ENCODE results near the gene WDR64. TPM values are rescaled to one million over a fixed set of nuclear protein-coding genes. Genes with fewer than 3 reads are reported as not detected.

Gene WDR64
- polyA plus RNA-seq (2013): 0.72 and 0.86 TPM in 2 replicates

- H3K4me1 ChIP-seq (ENCODE audit: control insufficient read depth in 1 of 2, insufficient read depth in 2 of 2, low read length in 2 of 2): no peaks in the 10 kb centered on the region
- no peak within 1 kb of the TSS for H3K4me2 ChIP-seq (ENCODE audit: low read length)
These were observed at the start of gene WDR64 for GRCh38 chr1:241652012-241652411. TSS of gene WDR64 (plus strand) at chr1:241652281. CDS start at chr1:241652485, 204 bp downstream.

GRCh38 chr1:241603731-241604245, 48.3 kb upstream of the WDR64 start:
- Histone ChIP-seq H3K79me1 (ENCODE audit: low read length) (no peaks in the 10 kb centered on the region), H2BK12ac (ENCODE audit: low read length) (no peak overlapping the region), H3K23ac (ENCODE audit: low read length) (no peak overlapping the region), H4K91ac (ENCODE audit: low read depth, low read length) (no peak overlapping the region), H3K4me1 (ENCODE audit: control insufficient read depth in 1 of 2, insufficient read depth in 2 of 2, low read length in 2 of 2) (peaks cover 0 to 4% of the 10 kb centered on the region in 2 experiments), H3K4me3 (ENCODE audit: low read depth, low read length) (no peak overlapping the region), H3K36me3 (ENCODE audit: control insufficient read depth in 1 of 2, insufficient read depth in 2 of 2, low read length in 2 of 2) (peaks cover 4 to 8% of the 10 kb centered on the region in 2 experiments), H3K27ac (ENCODE audit: low read depth, low read length) (no peak overlapping the region), H3K18ac (ENCODE audit: low read length) (no peak overlapping the region), H2BK5ac (ENCODE audit: low read depth, low read length, poor library complexity) (no peak overlapping the region), H3K27me3 (ENCODE audit: insufficient read depth, low read length) (no peaks in the 10 kb centered on the region), H3K9ac (ENCODE audit: low read length) (no peak overlapping the region), H3K4ac (ENCODE audit: low read depth, low read length) (no peak overlapping the region), H3K14ac (ENCODE audit: low read length) (no peak overlapping the region), H3K9me3 (ENCODE audit: insufficient read depth, low read depth, low read length) (no peaks in the 10 kb centered on the region), H3K4me2 (ENCODE audit: low read length) (no peak overlapping the region), H2AFZ (ENCODE audit: insufficient read depth, low read length, poor library complexity) (no peak overlapping the region), H2AK5ac (ENCODE audit: low read length) (no peak overlapping the region), H4K12ac (ENCODE audit: low read depth, low read length) (no peak overlapping the region), H4K8ac (ENCODE audit: low read depth, low read length) (no peak overlapping the region), H2BK120ac (ENCODE audit: insufficient read depth, low read length, poor library complexity) (no peak overlapping the region), H3K79me2 (ENCODE audit: control insufficient read depth, insufficient read depth, low read length, poor library complexity) (no peaks in the 10 kb centered on the region)
- no CpG with 5 or more reads among the region's 3 CpGs for WGBS (ENCODE audit: extremely low coverage, insufficient coverage, insufficient read length)
- DNase-seq: no peak

More at GRCh38 chr1:241652012-241652411, at the start of gene WDR64:
- Histone ChIP-seq H3K23ac (ENCODE audit: low read length) (no peak within 1 kb of the TSS), H2BK120ac (ENCODE audit: insufficient read depth, low read length, poor library complexity) (no peak within 1 kb of the TSS), H3K79me1 (ENCODE audit: low read length) (no peaks in the 10 kb centered on the region), H3K4me3 (ENCODE audit: low read depth, low read length) (no peak within 1 kb of the TSS), H2BK5ac (ENCODE audit: low read depth, low read length, poor library complexity) (no peak within 1 kb of the TSS), H2AFZ (ENCODE audit: insufficient read depth, low read length, poor library complexity) (no peak within 1 kb of the TSS), H2AK5ac (ENCODE audit: low read length) (no peak within 1 kb of the TSS), H3K9me3 (ENCODE audit: insufficient read depth, low read depth, low read length) (no peaks in the 10 kb centered on the region), H4K91ac (ENCODE audit: low read depth, low read length) (no peak within 1 kb of the TSS), H3K4ac (ENCODE audit: low read depth, low read length) (no peak within 1 kb of the TSS), H2BK12ac (ENCODE audit: low read length) (no peak within 1 kb of the TSS), H3K18ac (ENCODE audit: low read length) (no peak within 1 kb of the TSS), H4K8ac (ENCODE audit: low read depth, low read length) (no peak within 1 kb of the TSS), H3K79me2 (ENCODE audit: control insufficient read depth, insufficient read depth, low read length, poor library complexity) (no peaks in the 10 kb centered on the region), H3K14ac (ENCODE audit: low read length) (no peak within 1 kb of the TSS), H3K9ac (ENCODE audit: low read length) (no peak within 1 kb of the TSS), H3K27ac (ENCODE audit: low read depth, low read length) (no peak within 1 kb of the TSS), H4K12ac (ENCODE audit: low read depth, low read length) (no peak within 1 kb of the TSS), H3K36me3 (ENCODE audit: control insufficient read depth in 1 of 2, insufficient read depth in 2 of 2, low read length in 2 of 2) (no peaks in the 10 kb centered on the region), H3K27me3 (ENCODE audit: insufficient read depth, low read length) (no peaks in the 10 kb centered on the region)
- peak in 1 of 2 donors; percentile 40 for DNase-seq
- no CpG with 5 or more reads among the region's 4 CpGs for WGBS (ENCODE audit: extremely low coverage, insufficient coverage, insufficient read length)

- no peak overlapping the region for H3K4ac ChIP-seq (ENCODE audit: low read depth, low read length)
- no peaks in the 10 kb centered on the region for H3K9me3 ChIP-seq (ENCODE audit: insufficient read depth, low read depth, low read length)
- no peaks in the 10 kb centered on the region for H3K79me2 ChIP-seq (ENCODE audit: control insufficient read depth, insufficient read depth, low read length, poor library complexity)
- H3K23ac ChIP-seq (ENCODE audit: low read length): peak overlapping the region; percentile 83
- H3K4me2 ChIP-seq (ENCODE audit: low read length): no peak overlapping the region
- no peaks in the 10 kb centered on the region for H3K79me1 ChIP-seq (ENCODE audit: low read length)
- no peak overlapping the region for H2BK12ac ChIP-seq (ENCODE audit: low read length)
- peak; percentile 38 to 48 for DNase-seq
- H4K8ac ChIP-seq (ENCODE audit: low read depth, low read length): no peak overlapping the region
- H2BK120ac ChIP-seq (ENCODE audit: insufficient read depth, low read length, poor library complexity): no peak overlapping the region
- H3K14ac ChIP-seq (ENCODE audit: low read length): no peak overlapping the region
- no peak overlapping the region for H2BK5ac ChIP-seq (ENCODE audit: low read depth, low read length, poor library complexity)
- no peak overlapping the region for H4K91ac ChIP-seq (ENCODE audit: low read depth, low read length)
- peak overlapping the region; percentile 41 for H3K9ac ChIP-seq (ENCODE audit: low read length)
- H2AK5ac ChIP-seq (ENCODE audit: low read length): no peak overlapping the region
- H3K4me1 ChIP-seq (ENCODE audit: control insufficient read depth in 1 of 2, insufficient read depth in 2 of 2, low read length in 2 of 2): peaks cover 0 to 4% of the 10 kb centered on the region in 2 experiments
- WGBS (ENCODE audit: extremely low coverage, insufficient coverage, insufficient read length): no CpG with 5 or more reads among the region's 9 CpGs
- no peak overlapping the region for H3K4me3 ChIP-seq (ENCODE audit: low read depth, low read length)
- no peaks in the 10 kb centered on the region for H3K27me3 ChIP-seq (ENCODE audit: insufficient read depth, low read length)
- H3K18ac ChIP-seq (ENCODE audit: low read length): no peak overlapping the region
- H4K12ac ChIP-seq (ENCODE audit: low read depth, low read length): no peak overlapping the region
- no peak overlapping the region for H2AFZ ChIP-seq (ENCODE audit: insufficient read depth, low read length, poor library complexity)
- peaks cover 4 to 9% of the 10 kb centered on the region in 2 experiments for H3K36me3 ChIP-seq (ENCODE audit: control insufficient read depth in 1 of 2, insufficient read depth in 2 of 2, low read length in 2 of 2)
- H3K27ac ChIP-seq (ENCODE audit: low read depth, low read length): no peak overlapping the region
These were observed 46.8 kb upstream of the WDR64 start for GRCh38 chr1:241605146-241605805.

- Histone ChIP-seq H3K27me3 (ENCODE audit: insufficient read depth, low read length) (no peaks in the 10 kb centered on the region), H3K36me3 (ENCODE audit: control insufficient read depth in 1 of 2, insufficient read depth in 2 of 2, low read length in 2 of 2) (peaks cover 4 to 9% of the 10 kb centered on the region in 2 experiments), H2AFZ (ENCODE audit: insufficient read depth, low read length, poor library complexity) (no peak overlapping the region), H3K9me3 (ENCODE audit: insufficient read depth, low read depth, low read length) (no peaks in the 10 kb centered on the region), H3K4me1 (ENCODE audit: control insufficient read depth in 1 of 2, insufficient read depth in 2 of 2, low read length in 2 of 2) (peaks cover 0 to 4% of the 10 kb centered on the region in 2 experiments), H2BK12ac (ENCODE audit: low read length) (no peak overlapping the region), H4K12ac (ENCODE audit: low read depth, low read length) (no peak overlapping the region), H3K4me2 (ENCODE audit: low read length) (no peak overlapping the region), H3K27ac (ENCODE audit: low read depth, low read length) (no peak overlapping the region), H2BK120ac (ENCODE audit: insufficient read depth, low read length, poor library complexity) (no peak overlapping the region), H2BK5ac (ENCODE audit: low read depth, low read length, poor library complexity) (no peak overlapping the region), H3K4ac (ENCODE audit: low read depth, low read length) (no peak overlapping the region), H3K23ac (ENCODE audit: low read length) (no peak overlapping the region), H3K79me1 (ENCODE audit: low read length) (no peaks in the 10 kb centered on the region), H4K8ac (ENCODE audit: low read depth, low read length) (no peak overlapping the region), H2AK5ac (ENCODE audit: low read length) (no peak overlapping the region), H4K91ac (ENCODE audit: low read depth, low read length) (no peak overlapping the region), H3K79me2 (ENCODE audit: control insufficient read depth, insufficient read depth, low read length, poor library complexity) (no peaks in the 10 kb centered on the region), H3K14ac (ENCODE audit: low read length) (no peak overlapping the region), H3K9ac (ENCODE audit: low read length) (no peak overlapping the region), H3K18ac (ENCODE audit: low read length) (no peak overlapping the region), H3K4me3 (ENCODE audit: low read depth, low read length) (no peak overlapping the region)
- no peak for DNase-seq
- WGBS (ENCODE audit: extremely low coverage, insufficient coverage, insufficient read length): no CpG with 5 or more reads among the region's 5 CpGs
These were observed 45.5 kb upstream of the WDR64 start for GRCh38 chr1:241606544-241606943.

Measured in trophoblast cell (in vitro differentiated cells and primary cell).